Activated CD4-positive, alpha-beta memory T cell treated with anti-CD3 and anti-CD28 coated beads, Interleukin-2, amount 10 ng/mL, durations not matched to agents 7 days and 5 days (primary cell): ENCODE results near the gene CELF4. TPM values are rescaled to one million over a fixed set of nuclear protein-coding genes. Genes with fewer than 3 reads are reported as not detected.

Source experiments
- CTCF ChIA-PET: fragments of 350-600 bp; sonication (Branson Sonifier 250); formaldehyde crosslinking; loops from one replicate; lab custom pipeline; 2021; ENCODE audit warnings: antibody characterized with exemption, inconsistent platforms; lab: Charles Lee
- POLR2A ChIA-PET: fragments of 350-600 bp; sonication (Branson Sonifier 250); formaldehyde crosslinking; loops from one replicate; lab custom pipeline; 2021; ENCODE audit warnings: antibody characterized with exemption; lab: Charles Lee
- DNase-seq: peaks from one replicate; pipeline ENCODE4 v3.0.0-alpha.2; 2020
- H3K27ac Mint-ChIP-seq: one replicate; pipeline ENCODE4 v1.8.0; 2021; ENCODE audit warnings: mild to moderate bottlenecking, mixed read lengths
- H3K27me3 Mint-ChIP-seq: one replicate; pipeline ENCODE4 v1.8.0; 2021; ENCODE audit warnings: mixed read lengths
- H3K36me3 Mint-ChIP-seq: one replicate; pipeline ENCODE4 v1.8.0; 2021; ENCODE audit warnings: low read depth, mixed read lengths
- H3K4me1 Mint-ChIP-seq: one replicate; pipeline ENCODE4 v1.8.0; 2021; ENCODE audit warnings: mixed read lengths
- H3K4me3 Mint-ChIP-seq: one replicate; pipeline ENCODE4 v1.8.0; 2021; ENCODE audit warnings: mild to moderate bottlenecking, mixed read lengths
- H3K9me3 Mint-ChIP-seq: one replicate; pipeline ENCODE4 v1.8.0; 2021; ENCODE audit warnings: mixed read lengths
- total RNA-seq, 2 experiments: library from RNA; stranded (reverse); gene quantifications; one replicate each; pipeline ENCODE4 v1.2.3, GENCODE V29; 2021

CELF4 gene
- total RNA-seq, 2 experiments from 2014 or later = not detected

DNA sequence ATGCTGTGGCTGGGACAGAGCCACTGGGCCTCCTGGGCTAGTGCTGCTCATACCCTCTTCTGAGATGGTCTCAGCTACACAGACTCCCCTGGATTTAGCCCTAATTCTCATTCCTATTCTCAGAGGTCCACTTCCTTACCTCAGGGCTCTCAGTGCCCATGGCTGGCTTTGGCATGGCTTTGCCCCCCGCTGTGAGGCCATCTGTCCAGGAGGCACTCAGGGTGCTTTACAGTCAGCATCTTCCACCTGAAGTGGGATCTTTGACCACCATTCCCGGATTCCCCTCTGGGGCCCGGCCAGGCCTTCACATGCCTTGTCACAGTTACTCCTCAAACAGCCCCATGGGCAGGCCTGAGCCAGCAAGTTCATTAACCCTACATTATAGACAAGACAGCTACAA, 161.8 kb downstream of the CELF4 start:
- Mint-ChIP-seq H3K36me3 (no peaks in the 10 kb centered on the region), H3K27ac (no peak overlapping the region), H3K9me3 (no peaks in the 10 kb centered on the region), H3K4me1 (no peaks in the 10 kb centered on the region), H3K27me3 (no peaks in the 10 kb centered on the region), H3K4me3 (no peak overlapping the region)
- CTCF ChIA-PET = no interaction called here
- POLR2A ChIA-PET = no interaction called here
- no peak for DNase-seq

- H3K4me1 Mint-ChIP-seq = no peaks in the 10 kb centered on the region
- ChIA-PET POLR2A (no interaction called here), CTCF (no interaction called here)
- no peak overlapping the region for H3K27ac Mint-ChIP-seq
- no peaks in the 10 kb centered on the region for H3K9me3 Mint-ChIP-seq
- no peak for DNase-seq
- H3K4me3 Mint-ChIP-seq = no peak overlapping the region
- H3K36me3 Mint-ChIP-seq = no peaks in the 10 kb centered on the region
- H3K27me3 Mint-ChIP-seq = no peaks in the 10 kb centered on the region
Measured at GRCh38 chr18:37403100-37403781, 162.4 kb downstream of the CELF4 start.

GRCh38 chr18:37402735-37403099, 162.9 kb downstream of the CELF4 start:
- H3K4me3 Mint-ChIP-seq = no peak overlapping the region
- H3K27ac Mint-ChIP-seq = no peak overlapping the region
- ChIA-PET POLR2A (no interaction called here), CTCF (no interaction called here)
- H3K27me3 Mint-ChIP-seq = no peaks in the 10 kb centered on the region
- DNase-seq = no peak
- no peaks in the 10 kb centered on the region for H3K9me3 Mint-ChIP-seq
- no peaks in the 10 kb centered on the region for H3K36me3 Mint-ChIP-seq
- no peaks in the 10 kb centered on the region for H3K4me1 Mint-ChIP-seq

- Mint-ChIP-seq H3K4me3 (no peak overlapping the region), H3K4me1 (no peaks in the 10 kb centered on the region), H3K36me3 (no peaks in the 10 kb centered on the region), H3K27ac (no peak overlapping the region), H3K9me3 (no peaks in the 10 kb centered on the region), H3K27me3 (peaks cover 3% of the 10 kb centered on the region)
- ChIA-PET CTCF (no interaction called here), POLR2A (no interaction called here)
- no peak for DNase-seq
Measured at GRCh38 chr18:37400802-37401201, 164.8 kb downstream of the CELF4 start.

DNA sequence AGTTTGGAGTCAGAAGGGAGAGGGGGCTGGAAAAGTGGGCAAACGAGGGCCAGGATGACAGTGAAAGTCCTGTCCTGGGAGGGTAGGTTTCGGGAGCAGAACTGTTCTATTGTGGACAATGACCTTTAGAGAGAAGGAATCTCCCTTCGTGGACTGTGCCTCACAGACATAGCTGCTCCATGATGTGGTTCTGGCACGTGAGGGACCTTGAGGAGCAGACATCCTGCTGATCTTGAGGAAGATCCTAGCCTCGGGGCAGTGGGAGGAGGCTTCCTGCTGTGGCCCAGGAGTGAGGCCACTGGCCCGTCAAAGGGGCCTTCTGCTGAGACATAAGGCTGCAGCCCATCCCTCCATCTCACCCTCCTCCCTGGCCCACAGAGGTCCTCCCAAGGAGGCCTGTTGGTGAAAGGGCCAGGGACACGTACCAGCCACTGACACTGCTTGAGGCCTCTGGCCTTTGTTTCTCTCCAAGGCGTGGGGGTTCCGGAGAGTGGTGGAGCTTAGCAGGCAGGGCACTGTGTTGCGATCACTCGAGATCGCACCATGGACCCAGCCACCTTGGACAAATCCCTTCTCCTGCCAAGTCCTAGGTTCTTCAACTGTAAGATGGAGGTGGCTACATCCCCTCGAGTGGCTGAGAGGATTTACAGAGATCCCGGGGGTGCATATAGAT, 167.2 kb downstream of the CELF4 start:
- Mint-ChIP-seq H3K27ac (no peak overlapping the region), H3K4me3 (no peak overlapping the region), H3K27me3 (peaks cover 13% of the 10 kb centered on the region), H3K36me3 (no peaks in the 10 kb centered on the region), H3K4me1 (no peaks in the 10 kb centered on the region), H3K9me3 (no peaks in the 10 kb centered on the region)
- POLR2A ChIA-PET = no interaction called here
- no peak for DNase-seq
- CTCF ChIA-PET = interaction anchor here (0.6 kb wide), 1 partner anchor 343 kb away, joined by 3 read pairs; no protein-coding TSS in a partner anchor

DNA sequence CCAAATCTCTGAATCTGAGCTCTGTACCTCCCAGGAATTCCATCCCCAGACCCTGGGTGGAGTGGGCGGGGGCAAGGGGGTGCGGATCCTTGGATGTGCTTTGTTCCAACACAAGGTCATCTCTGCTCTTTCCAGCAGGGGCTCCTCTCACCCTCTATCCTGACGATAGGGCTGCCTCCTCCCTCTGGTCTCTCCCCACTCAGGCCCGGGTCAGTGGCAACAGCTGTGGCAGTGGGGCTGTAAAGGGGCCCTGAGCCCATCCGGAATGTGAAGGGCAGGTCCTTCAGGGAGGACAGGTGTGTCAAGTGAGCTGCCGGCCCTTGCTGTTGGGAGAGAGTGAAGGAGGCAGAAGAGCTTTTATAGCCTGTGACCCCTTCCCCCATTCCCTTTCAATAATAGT, 167.8 kb downstream of the CELF4 start:
- H3K9me3 Mint-ChIP-seq = no peaks in the 10 kb centered on the region
- no peaks in the 10 kb centered on the region for H3K4me1 Mint-ChIP-seq
- H3K27me3 Mint-ChIP-seq = peaks cover 19% of the 10 kb centered on the region
- ChIA-PET POLR2A (no interaction called here), CTCF (no interaction called here)
- H3K4me3 Mint-ChIP-seq = no peak overlapping the region
- no peak overlapping the region for H3K27ac Mint-ChIP-seq
- no peak for DNase-seq
- H3K36me3 Mint-ChIP-seq = no peaks in the 10 kb centered on the region

- DNase-seq = no peak
- H3K4me1 Mint-ChIP-seq = no peaks in the 10 kb centered on the region
- ChIA-PET CTCF (no interaction called here), POLR2A (no interaction called here)
- no peak overlapping the region for H3K4me3 Mint-ChIP-seq
- no peak overlapping the region for H3K27ac Mint-ChIP-seq
- H3K27me3 Mint-ChIP-seq = peaks cover 22% of the 10 kb centered on the region
- H3K9me3 Mint-ChIP-seq = no peaks in the 10 kb centered on the region
- H3K36me3 Mint-ChIP-seq = no peaks in the 10 kb centered on the region
Measured at GRCh38 chr18:37396971-37397720, 168.5 kb downstream of the CELF4 start.

GRCh38 chr18:37395631-37396030, 170.0 kb downstream of the CELF4 start:
- no peaks in the 10 kb centered on the region for H3K4me1 Mint-ChIP-seq
- POLR2A ChIA-PET = no interaction called here
- H3K27me3 Mint-ChIP-seq = peaks cover 22% of the 10 kb centered on the region

DNA sequence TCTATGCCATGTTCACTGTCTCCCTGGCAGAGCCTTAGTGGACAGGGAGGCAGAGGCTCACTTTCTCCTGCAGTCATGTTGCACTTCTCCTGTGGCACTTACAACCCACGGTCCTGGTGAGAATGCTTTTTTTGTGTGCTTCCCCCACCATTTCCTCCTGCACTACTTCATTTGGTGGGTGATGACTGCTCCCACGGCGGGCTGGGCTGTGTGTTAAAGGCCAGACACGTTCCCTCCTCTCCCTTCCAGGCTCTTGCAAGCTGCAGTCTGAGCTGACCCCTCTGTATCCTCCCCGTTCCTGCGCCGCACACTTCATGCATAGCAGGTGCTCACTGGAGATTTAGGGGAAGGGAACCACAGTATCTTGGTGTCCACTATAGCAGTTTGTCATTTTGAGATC, 170.5 kb downstream of the CELF4 start:
- DNase-seq = no peak
- H3K27me3 Mint-ChIP-seq = peaks cover 22% of the 10 kb centered on the region
- no peaks in the 10 kb centered on the region for H3K36me3 Mint-ChIP-seq
- H3K4me3 Mint-ChIP-seq = no peak overlapping the region
- ChIA-PET CTCF (no interaction called here), POLR2A (no interaction called here)
- H3K27ac Mint-ChIP-seq = no peak overlapping the region
- no peaks in the 10 kb centered on the region for H3K9me3 Mint-ChIP-seq
- H3K4me1 Mint-ChIP-seq = no peaks in the 10 kb centered on the region

More at GRCh38 chr18:37395631-37396030, 170.0 kb downstream of the CELF4 start:
- Mint-ChIP-seq H3K9me3 (no peaks in the 10 kb centered on the region), H3K4me3 (no peak overlapping the region), H3K36me3 (no peaks in the 10 kb centered on the region), H3K27ac (no peak overlapping the region)
- DNase-seq = no peak
- CTCF ChIA-PET = no interaction called here

- Mint-ChIP-seq H3K4me1 (no peaks in the 10 kb centered on the region), H3K27ac (no peak overlapping the region), H3K27me3 (peaks cover 22% of the 10 kb centered on the region), H3K9me3 (no peaks in the 10 kb centered on the region), H3K36me3 (no peaks in the 10 kb centered on the region), H3K4me3 (no peak overlapping the region)
- no peak for DNase-seq
- ChIA-PET CTCF (no interaction called here), POLR2A (no interaction called here)
Measured at GRCh38 chr18:37394610-37394965, 171.0 kb downstream of the CELF4 start.

DNA sequence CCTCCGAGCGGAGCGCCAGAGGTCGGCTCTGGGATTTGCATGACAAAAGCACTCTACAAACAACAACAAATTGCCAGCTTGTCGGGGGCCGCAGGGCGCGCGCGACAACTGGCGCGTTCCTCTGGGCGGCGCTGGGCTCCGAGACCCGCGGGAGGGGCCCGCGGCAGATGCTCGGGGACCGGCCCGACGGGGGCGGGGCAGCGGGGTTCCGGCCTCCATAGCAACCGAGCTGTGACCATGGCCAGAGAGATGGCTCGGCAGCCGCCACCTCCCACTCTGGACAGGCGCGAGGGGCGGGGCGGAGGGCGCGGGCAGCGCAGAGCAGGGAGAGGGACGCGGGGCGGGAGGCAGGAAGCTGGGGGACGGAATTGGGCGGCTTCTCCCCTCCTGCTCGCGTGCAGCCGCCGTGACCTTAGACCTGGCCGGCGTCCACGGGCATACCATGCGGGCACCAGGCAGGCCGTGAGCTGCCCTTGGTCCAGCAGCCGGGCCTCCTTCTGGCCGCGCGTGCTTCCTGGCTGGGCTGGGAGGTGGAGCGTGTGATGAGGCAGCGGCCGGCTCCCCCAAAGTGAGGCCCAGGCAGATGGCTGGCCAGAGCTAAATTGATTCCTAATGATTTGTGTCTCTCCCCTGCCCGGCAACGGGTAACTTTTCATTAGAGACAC, 171.5 kb downstream of the CELF4 start:
- H3K36me3 Mint-ChIP-seq = no peaks in the 10 kb centered on the region
- no peak overlapping the region for H3K4me3 Mint-ChIP-seq
- H3K9me3 Mint-ChIP-seq = no peaks in the 10 kb centered on the region
- H3K27ac Mint-ChIP-seq = no peak overlapping the region
- POLR2A ChIA-PET = no interaction called here
- no peak for DNase-seq
- peaks cover 22% of the 10 kb centered on the region for H3K27me3 Mint-ChIP-seq
- no peaks in the 10 kb centered on the region for H3K4me1 Mint-ChIP-seq
- CTCF ChIA-PET = no interaction called here

DNA sequence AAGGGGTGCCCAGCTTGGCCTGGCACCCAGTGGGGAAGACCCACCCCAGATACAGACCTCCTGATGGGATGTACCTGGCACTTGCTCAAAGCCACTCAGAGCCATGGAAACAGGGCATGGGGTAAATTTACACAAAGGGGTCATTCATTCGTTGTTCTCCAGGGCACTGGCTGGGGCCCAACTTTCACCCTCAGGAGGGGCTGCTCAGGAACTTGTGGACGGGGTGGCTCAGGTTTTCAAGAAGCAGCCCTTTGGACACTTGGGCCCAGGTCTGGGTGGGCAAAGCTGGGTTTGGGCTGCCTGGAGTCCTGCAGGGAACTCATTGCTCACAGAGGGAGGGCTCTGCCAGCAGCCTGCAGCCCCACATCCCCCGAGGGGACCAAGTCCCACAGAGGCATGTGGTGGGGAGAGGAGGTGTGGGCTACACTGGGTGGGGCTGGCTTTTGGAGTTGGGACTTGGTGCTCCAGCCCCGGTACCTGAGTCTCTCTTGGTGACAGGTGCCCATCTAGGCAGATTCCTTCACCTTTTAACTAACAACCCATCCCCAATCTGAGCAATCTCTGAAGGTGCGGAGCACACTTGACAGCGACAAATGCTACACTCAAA, 172.3 kb downstream of the CELF4 start:
- ChIA-PET POLR2A (no interaction called here), CTCF (no interaction called here)
- Mint-ChIP-seq H3K27me3 (peaks cover 22% of the 10 kb centered on the region), H3K36me3 (no peaks in the 10 kb centered on the region), H3K9me3 (no peaks in the 10 kb centered on the region), H3K4me1 (no peaks in the 10 kb centered on the region), H3K27ac (no peak overlapping the region), H3K4me3 (no peak overlapping the region)
- DNase-seq = no peak

GRCh38 chr18:37392648-37393047, 172.9 kb downstream of the CELF4 start:
- H3K4me1 Mint-ChIP-seq = no peaks in the 10 kb centered on the region
- no peaks in the 10 kb centered on the region for H3K9me3 Mint-ChIP-seq
- ChIA-PET CTCF (no interaction called here), POLR2A (no interaction called here)
- no peak for DNase-seq
- H3K27me3 Mint-ChIP-seq = peaks cover 22% of the 10 kb centered on the region
- H3K36me3 Mint-ChIP-seq = no peaks in the 10 kb centered on the region
- H3K27ac Mint-ChIP-seq = no peak overlapping the region
- no peak overlapping the region for H3K4me3 Mint-ChIP-seq
